Measurements from ENCODE around the gene ST6GAL1. TPM values are rescaled to one million over a fixed set of nuclear protein-coding genes. Genes with fewer than 3 reads are reported as not detected.

Gene ST6GAL1
- total RNA-seq, 6 donors from 2014 or later = 72.6 to 141 (median 93.3) TPM

- no peak overlapping the region for H3K4me3 ChIP-seq
- peaks cover 0 to 46% (median 14%) of the 10 kb centered on the region in 4 donors for H3K36me3 ChIP-seq
- H3K4me1 ChIP-seq = peaks cover 0 to 4% (median 0%) of the 10 kb centered on the region in 4 donors
- no peaks in the 10 kb centered on the region for H3K27me3 ChIP-seq
- peak overlapping the region in 1 of 4 donors; percentile 36 for H3K27ac ChIP-seq
- ATAC-seq (ENCODE audit: low FRiP score in 2 of 2) (peak in 1 of 2 donors; percentile 58), DNase-seq (peak in 1 of 2 donors; percentile 28)
- TF ChIP-seq POLR2AphosphoS5 (IDR thresholded peaks at IDR 0.05) = peak in 1 of 2 donors; percentile 7
- no peak for TF ChIP-seq POLR2A (IDR thresholded peaks at IDR 0.05)
- 70 to 81% methylated on average over 16 to 17 of the region's 17 CpGs for WGBS, 2 donors
- no peaks in the 10 kb centered on the region for H3K9me3 ChIP-seq
These were observed 46.8 kb downstream of the ST6GAL1 start for GRCh38 chr3:186976837-186977750.

GRCh38 chr3:186978712-186979111, 48.4 kb downstream of the ST6GAL1 start:
- Histone ChIP-seq H3K4me1 (peaks cover 0 to 3% (median 1%) of the 10 kb centered on the region in 4 donors), H3K9me3 (no peaks in the 10 kb centered on the region), H3K36me3 (peaks cover 0 to 51% (median 10%) of the 10 kb centered on the region in 4 donors), H3K4me3 (no peak overlapping the region), H3K27ac (no peak overlapping the region), H3K27me3 (no peaks in the 10 kb centered on the region)
- 95 to 98% methylated on average over 2 of the region's 2 CpGs for WGBS, 2 donors
- TF ChIP-seq EP300 (IDR thresholded peaks at IDR 0.05) = no peak
- no peak for TF ChIP-seq POLR2A (IDR thresholded peaks at IDR 0.05)
- TF ChIP-seq CTCF (IDR thresholded peaks at IDR 0.05) = no peak
- no peak for TF ChIP-seq POLR2AphosphoS5 (IDR thresholded peaks at IDR 0.05)
- no peak for ATAC-seq (ENCODE audit: low FRiP score in 2 of 2)
- no peak for DNase-seq

- Histone ChIP-seq H3K27me3 (no peaks in the 10 kb centered on the region), H3K4me3 (no peak overlapping the region), H3K4me1 (peaks cover 0 to 6% (median 2%) of the 10 kb centered on the region in 4 donors), H3K36me3 (peaks cover 0 to 40% (median 9%) of the 10 kb centered on the region in 4 donors), H3K9me3 (no peaks in the 10 kb centered on the region), H3K27ac (no peak overlapping the region)
- DNase-seq (no peak), ATAC-seq (ENCODE audit: low FRiP score in 2 of 2) (no peak)
- 81 to 100% methylated on average over 3 of the region's 3 CpGs for WGBS, 2 donors
- TF ChIP-seq EP300 (IDR thresholded peaks at IDR 0.05) = no peak
These were observed 49.5 kb downstream of the ST6GAL1 start for GRCh38 chr3:186979852-186980251.

GRCh38 chr3:186980989-186981388, 50.7 kb downstream of the ST6GAL1 start:
- Histone ChIP-seq H3K4me1 (peaks cover 0 to 6% (median 2%) of the 10 kb centered on the region in 4 donors), H3K9me3 (no peaks in the 10 kb centered on the region), H3K27me3 (no peaks in the 10 kb centered on the region), H3K4me3 (no peak overlapping the region), H3K27ac (no peak overlapping the region), H3K36me3 (peaks cover 0 to 38% (median 6%) of the 10 kb centered on the region in 4 donors)
- WGBS, 2 donors = 59 to 77% methylated on average over 2 of the region's 2 CpGs
- ATAC-seq (ENCODE audit: low FRiP score in 2 of 2) = no peak
- TF ChIP-seq POLR2AphosphoS5 (IDR thresholded peaks at IDR 0.05) (no peak), EP300 (IDR thresholded peaks at IDR 0.05) (no peak), POLR2A (IDR thresholded peaks at IDR 0.05) (no peak), CTCF (IDR thresholded peaks at IDR 0.05) (no peak)
- no peak for DNase-seq

- Histone ChIP-seq H3K9me3 (no peaks in the 10 kb centered on the region), H3K27me3 (no peaks in the 10 kb centered on the region), H3K27ac (no peak overlapping the region), H3K4me1 (peaks cover 0 to 7% (median 6%) of the 10 kb centered on the region in 4 donors), H3K36me3 (peaks cover 0 to 29% (median 3%) of the 10 kb centered on the region in 4 donors), H3K4me3 (no peak overlapping the region)
- ATAC-seq (ENCODE audit: low FRiP score in 2 of 2) (peak in 1 of 2 donors; percentile 44), DNase-seq (no peak)
- TF ChIP-seq CTCF (IDR thresholded peaks at IDR 0.05) (no peak), POLR2A (IDR thresholded peaks at IDR 0.05) (no peak), POLR2AphosphoS5 (IDR thresholded peaks at IDR 0.05) (no peak), EP300 (IDR thresholded peaks at IDR 0.05) (no peak)
- WGBS, 2 donors = 60 to 62% methylated on average over 4 of the region's 4 CpGs
These were observed 53.3 kb downstream of the ST6GAL1 start for GRCh38 chr3:186983659-186984058.

Data from upper lobe of left lung (tissue), 6 donors.